ENCODE data around the gene PRKCE. TPM values are rescaled to one million over a fixed set of nuclear protein-coding genes. Genes with fewer than 3 reads are reported as not detected.

The PRKCE gene
- total RNA-seq, 1 experiment from 2014 or later: 17.7 TPM

DNA sequence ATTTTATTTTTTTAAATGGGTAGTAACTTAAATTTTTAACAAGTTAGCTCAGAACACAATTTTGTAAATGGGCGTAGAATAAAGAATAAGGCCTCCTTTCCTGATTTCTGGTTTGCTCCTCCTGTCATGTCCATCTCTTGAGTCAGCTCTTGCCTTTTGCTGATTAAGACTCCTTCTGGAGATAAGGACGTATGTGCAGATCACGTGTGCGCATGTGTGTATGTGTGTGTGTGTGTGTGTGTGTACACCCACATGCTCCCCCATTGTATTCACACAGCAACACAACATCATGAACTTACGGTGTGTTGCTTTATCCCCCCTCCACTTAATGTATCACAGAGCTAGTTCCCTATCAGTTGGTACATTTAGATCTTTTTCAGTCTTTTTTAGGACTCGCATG is 182.9 kb downstream of the PRKCE start:
- DNase-seq (ENCODE audit: low spot score): no peak

GRCh38 chr2:45834858-45835257 is 183.4 kb downstream of the PRKCE start:
- DNase-seq (ENCODE audit: low spot score): no peak

DNA sequence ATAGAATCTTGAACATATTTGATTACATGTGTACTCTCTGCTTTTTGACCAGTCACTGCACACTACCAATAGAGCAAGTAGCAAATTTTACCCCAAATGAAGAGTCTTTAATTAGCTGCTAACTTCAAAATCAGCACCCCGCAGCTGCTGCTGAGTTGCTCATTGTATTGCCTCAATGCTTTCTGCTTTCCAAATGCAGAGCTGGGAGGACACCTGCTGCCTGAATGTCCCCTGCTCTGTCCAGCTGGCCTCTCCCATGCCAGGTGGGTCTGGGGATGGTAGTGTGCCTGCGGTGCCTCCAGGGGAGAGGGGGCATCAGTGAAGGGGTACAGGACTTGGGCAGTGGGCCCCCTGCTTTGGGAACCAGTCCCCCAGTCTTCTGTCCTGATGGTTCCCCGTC is 184.8 kb downstream of the PRKCE start:
- DNase-seq (ENCODE audit: low spot score): no peak

DNA sequence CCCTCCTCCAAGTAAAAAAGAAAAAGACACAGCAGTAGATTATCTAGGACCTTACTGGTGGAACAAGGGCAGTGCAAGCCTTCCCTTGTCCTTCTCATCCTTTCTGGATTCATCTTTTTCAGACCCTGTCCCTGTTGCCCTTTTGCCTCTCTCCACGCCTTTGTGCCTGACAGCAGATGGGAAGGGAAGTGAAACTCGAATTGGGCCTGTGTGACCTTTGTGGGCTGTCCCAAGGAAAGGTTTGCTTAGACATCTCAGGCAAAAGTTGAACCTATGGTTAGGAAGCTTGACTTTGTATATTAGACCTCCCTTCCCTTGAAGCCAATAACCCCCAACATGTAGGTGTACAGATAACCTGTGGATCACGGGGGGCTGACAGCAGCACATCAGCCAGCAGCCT is 185.3 kb downstream of the PRKCE start:
- no peak for DNase-seq (ENCODE audit: low spot score)

- DNase-seq (ENCODE audit: low spot score): no peak
These were observed 186.4 kb downstream of the PRKCE start for GRCh38 chr2:45837812-45838341.

DNA sequence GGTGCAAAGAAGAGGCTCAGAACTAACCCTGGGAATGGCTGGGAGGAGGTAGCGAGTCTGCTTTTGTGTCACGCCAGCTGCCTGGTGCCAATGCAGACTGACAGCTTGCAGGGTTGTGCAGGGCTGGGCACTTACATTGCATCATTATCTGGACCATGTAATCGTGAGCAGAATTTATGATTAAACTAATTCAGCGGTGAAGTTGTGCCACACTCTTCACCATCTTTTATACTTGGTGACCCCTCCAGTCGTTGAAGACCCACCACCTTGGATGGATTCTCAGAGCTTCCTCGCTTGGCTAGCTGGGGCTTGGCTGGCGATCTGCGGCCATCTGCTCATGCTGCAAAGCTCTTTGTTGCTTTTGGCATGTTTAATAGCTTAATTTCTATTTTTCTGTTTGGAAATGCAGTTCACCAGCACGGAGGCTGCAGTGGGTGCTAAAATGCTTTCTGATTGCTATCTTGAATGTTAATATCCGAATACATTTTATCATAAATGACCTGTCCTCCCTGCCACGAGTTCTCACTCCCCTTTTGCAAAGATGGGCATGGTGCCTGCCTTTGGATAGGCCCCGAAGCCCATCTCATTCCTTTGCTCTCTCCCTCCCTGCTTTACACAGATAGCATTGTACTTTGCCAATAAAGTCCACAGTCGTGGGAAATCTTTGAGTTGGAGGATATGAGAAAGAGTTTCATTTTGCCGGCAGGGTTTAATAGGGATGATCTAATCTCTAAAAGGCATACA is 188.2 kb downstream of the PRKCE start:
- no peak for DNase-seq (ENCODE audit: low spot score)

DNA sequence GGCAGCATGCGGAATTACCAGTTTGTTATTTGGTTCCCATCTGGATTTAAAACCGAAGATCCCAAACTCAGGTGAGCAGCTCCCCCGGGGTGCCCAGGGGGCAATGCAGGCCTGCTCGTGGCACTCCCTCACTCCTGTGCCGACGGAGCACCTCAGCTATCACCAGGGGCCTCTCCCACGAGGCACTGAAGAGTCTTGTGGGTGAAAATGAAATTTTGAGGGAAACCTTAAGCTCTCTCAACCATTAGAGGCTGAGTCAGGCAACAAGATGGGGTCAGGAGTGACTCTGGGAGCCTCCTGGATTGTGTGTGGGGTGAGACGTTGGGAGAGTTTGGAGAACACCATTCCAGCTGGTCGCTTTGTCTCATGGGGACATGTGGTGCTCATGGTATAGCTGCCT is 189.0 kb downstream of the PRKCE start:
- no peak for DNase-seq (ENCODE audit: low spot score)

DNA sequence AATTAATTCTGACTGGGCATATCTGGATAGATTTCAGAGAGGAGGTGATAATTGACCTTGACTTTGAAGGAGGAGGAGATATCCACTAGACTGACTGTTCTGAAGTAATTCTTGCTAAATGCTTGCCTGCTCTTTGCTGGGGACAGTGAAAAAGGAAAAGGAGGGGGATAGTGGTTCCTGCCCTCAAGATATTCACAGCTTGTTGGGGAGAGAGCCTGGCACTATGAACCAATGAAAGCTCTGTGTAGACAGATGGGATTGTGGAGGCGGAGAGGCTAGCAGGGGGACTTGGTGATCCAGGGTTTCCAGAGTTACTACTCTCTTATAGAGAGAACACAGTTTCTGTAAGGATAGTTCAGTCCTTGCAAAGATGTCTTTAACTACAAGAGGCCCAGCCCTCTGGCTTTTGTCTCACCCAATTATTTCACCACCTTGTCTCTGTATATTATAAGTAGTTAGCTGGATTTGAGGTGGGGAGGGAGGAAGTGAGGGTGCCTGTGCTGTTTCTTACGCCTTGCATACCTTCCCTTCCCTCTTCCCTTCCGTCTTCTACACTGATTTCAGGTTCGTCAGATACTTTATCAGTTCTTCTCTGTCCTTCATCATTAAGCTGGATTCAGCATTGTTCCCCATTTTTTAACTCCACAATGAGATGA is 190.4 kb downstream of the PRKCE start:
- DNase-seq (ENCODE audit: low spot score): no peak

GRCh38 chr2:45843136-45843535 is 191.7 kb downstream of the PRKCE start:
- DNase-seq (ENCODE audit: low spot score): no peak

DNA sequence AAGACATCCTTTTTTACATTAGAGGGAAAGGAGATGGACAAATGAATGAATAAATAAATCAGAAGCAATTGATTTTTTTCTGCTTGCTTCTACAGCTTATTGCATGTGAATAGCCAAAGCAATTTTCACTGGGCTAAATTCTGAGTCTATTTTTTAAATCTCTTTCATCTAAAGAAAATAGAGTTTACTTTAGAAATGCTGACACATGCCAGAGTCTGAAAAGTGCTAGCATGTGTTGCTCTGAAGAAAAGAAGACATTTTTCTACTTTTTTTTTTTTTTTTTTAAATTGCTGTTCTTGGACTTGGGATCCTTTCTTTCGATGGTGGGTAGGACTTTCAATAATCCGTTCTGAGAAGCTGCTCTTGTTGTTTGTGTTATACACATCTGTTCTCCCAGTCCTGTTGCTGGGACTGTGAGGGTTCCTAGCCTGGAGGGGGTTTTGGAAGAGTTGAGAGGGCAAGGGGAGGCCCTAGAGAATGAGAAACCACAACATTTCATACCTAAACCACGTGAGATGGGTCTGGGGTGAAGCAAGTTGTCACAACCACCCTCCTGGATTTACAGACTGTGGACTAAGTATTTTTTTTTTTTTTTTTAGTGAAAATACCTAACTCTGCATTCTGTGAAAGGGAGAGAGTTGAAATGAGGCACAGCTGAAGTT is 193.5 kb downstream of the PRKCE start:
- DNase-seq (ENCODE audit: low spot score): no peak

DNA sequence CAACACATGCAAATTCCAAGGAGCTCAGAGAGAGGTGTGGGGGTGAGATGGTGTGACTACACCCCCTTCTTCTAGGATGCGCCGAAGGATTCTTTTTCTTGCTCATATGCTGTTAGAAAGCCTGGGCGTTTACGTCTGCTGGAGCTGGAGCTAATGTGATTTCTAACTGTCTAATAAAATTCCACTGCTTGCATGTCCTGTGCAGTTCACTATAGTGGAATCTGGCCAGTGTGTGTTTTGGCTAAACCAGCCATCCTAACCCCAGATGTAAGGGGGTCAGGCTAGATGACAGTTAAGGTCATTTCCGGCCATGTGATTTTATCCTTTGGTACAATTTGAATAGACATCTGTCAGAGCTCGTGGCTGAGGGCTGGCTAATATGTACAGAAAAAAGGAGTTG is 194.1 kb downstream of the PRKCE start:
- no peak for DNase-seq (ENCODE audit: low spot score)

GRCh38 chr2:45849491-45850283 is 198.2 kb downstream of the PRKCE start:
- no peak for DNase-seq (ENCODE audit: low spot score)

DNA sequence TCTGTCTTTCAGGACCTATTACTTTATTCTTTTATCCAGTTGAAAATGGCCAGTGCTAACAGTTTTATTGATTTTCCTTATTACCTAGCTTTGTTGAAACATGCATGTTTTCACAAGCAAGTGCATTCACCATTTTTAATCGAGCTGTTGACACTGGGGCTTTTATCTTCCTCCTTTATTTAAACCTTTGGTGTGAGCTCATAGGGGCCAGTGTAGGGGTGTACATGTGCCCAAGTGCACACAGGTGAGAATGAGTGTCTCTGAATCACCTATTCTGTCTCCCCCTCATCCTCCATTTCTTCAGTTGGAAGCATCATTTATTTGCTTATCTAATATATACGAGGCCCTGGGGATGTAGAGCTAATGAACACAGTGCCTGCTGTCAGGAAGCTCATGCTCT is 199.1 kb downstream of the PRKCE start:
- DNase-seq (ENCODE audit: low spot score): no peak

GRCh38 chr2:45851111-45851510 is 199.6 kb downstream of the PRKCE start:
- no peak for DNase-seq (ENCODE audit: low spot score)

GRCh38 chr2:45851576-45852304 is 200.3 kb downstream of the PRKCE start:
- DNase-seq (ENCODE audit: low spot score): peak; percentile 50

GRCh38 chr2:45852450-45853150 is 201.1 kb downstream of the PRKCE start:
- no peak for DNase-seq (ENCODE audit: low spot score)

- DNase-seq (ENCODE audit: low spot score): no peak
These were observed 203.9 kb downstream of the PRKCE start for GRCh38 chr2:45855374-45855773.

DNA sequence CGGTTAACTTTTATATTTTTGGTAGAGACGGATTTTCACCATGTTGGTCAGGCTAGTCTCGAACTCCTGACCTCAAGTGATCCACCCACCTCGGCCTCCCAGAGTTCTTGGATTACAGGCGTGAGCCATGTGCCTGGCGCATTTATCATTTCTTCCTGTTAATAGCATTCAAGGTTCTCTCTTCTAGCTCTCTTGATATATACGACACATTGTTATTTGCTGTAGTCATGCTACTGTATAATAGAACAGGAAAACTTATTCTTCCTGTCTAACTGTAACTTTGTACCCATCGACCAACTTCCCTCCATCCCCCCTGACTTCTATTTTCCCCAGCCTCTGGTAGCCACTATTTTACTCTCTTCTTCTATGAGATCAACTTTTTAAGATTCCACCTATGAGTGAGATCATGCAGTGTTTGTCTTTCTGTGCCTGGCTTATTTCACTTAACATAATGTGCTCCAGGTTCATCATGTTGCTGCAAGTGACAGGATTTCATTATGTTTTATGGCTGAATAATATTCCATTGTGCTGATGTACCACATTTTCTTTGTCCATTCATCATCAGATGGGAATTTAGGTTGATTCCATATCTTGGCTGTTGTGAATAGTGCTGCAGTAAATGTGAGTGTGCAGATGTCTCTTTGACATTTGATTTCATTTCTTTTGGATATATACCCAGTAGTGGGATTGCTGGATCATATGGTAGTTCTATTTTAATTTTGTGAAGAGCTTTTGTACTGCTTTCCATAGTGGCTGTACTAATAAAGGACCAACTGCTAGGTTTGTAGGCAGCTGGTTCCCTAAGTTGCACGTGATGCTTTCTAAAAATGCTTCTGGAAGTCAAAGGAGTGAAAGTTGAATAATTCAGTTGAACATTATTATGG is 205.2 kb downstream of the PRKCE start:
- DNase-seq (ENCODE audit: low spot score): no peak

DNA sequence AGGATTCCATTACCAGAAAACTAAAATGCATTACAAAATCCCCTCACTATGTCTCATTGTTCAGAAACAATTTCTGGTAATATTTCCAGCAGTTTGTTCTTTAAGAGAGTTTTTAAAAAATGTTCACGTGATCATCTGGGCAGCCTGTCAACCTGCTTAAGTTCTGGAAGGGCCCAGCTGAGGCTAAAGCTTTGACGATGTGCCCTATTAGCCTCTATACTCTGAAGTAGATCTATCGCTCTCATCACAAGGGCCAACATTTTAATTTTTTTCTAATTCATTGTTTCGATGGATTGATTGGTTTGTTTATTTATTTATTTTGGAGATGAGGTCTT is 205.8 kb downstream of the PRKCE start:
- no peak for DNase-seq (ENCODE audit: low spot score)
